GM18858 (cell line): Measurements from ENCODE around the gene MACROD2.

ENCODE experiments used
- ATAC-seq: cut with Tn5 transposase; IDR thresholded peaks from one replicate; pipeline ENCODE4 v1.9.1; 2021; ENCODE audit not compliant: unreplicated experiment

The MACROD2 gene

DNA sequence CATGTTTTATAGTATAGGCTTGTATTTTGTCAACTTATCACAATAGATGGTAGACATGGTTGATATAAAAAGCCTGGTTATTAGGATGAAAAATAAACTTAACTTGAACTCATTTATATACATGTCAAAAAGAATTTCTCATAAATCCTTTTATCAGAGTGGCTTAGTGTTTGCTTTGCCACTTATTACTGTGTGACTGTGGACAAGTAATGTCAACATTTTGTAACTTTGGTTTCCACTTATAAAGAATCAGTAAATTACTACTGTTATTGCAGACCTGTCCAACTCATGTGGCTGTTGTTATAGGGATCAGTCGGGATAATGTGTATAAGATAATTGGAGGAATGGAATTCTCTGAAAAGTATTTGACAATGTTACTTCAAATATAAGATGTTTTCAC is 1236.9 kb downstream of the MACROD2 start:
- ATAC-seq = no peak

DNA sequence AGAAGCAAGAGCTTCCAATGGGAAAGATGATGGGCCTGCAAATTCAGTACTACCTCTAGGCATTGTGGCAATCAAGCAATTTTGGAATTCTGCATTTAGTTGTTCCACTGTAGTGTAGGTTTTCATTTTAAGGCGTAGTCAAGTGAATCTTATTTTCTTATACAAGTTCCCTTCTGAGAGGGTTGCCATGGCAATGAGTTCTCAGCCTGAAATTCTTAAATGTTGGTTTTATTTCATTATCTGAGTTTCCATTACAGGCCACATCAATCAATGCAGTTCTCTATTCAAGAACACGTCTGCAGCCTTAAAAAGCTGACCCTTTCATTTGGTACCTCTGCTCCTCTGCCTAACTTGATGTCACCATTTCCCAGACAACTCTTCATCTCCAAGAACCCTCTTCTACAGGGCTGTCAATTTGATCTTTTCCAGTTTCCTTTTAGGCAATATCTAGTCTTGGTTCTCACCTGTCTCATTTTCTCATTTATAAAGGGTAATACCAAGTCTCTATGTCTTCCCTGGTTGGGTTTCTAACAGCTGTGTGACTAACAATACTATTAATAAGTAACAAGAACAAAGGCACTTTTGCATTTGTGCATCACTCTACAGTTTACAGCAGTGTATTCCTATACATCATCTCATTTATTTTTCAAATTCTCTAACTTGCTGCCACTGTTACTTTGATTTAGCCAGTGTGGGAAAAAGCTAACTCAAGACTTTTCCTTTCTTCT is 1240.3 kb downstream of the MACROD2 start:
- ATAC-seq = no peak

DNA sequence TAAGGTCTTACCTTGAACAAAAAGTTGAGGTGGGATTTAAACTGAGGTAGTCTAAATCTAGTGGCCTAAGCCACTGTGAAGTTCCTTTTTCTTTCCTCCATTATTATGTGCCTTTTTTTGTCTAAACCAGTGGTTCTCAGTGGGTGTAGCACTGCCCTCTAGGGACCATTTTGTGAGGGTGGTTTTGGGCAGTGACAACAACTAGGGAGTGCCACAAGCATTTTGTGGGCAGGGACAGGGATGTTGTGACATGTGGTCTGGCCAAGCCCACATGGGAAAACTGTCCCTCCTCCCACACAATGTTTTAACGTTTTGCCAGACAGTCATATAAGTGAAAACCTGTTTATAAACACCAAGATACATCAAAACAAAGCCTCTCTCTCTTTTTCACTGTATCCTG is 1241.5 kb downstream of the MACROD2 start:
- ATAC-seq = peak; percentile 87

DNA sequence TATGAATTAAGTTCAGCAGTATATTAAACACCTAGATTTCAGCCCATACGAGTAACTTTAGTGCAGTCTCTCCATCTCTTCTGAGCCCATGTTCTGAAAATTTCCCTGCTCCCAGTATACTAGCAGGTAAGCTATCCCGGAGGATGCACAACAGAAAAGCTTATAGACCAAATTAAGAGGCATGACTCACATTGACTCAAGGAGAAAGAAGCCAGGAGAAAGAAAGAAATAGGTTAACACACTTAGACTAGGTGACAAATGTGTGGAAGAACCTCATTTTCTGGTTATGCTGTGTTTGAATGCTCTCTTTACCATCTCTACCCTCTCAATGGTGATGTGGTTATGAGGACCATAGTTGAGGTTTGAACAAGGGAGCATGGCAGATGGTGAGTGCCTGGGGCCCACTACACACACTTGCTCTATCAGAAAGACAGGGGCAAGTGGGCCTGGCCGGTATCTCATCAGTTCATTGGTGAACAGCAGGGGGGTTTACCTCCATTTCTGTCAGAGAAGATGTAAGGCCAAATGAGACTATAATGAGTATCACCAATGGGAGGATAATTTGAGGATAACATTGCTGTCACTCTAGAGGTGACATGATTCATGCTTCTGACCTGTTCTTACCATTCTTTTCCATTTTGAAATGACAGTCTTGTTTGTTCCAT is 1244.4 kb downstream of the MACROD2 start:
- no peak for ATAC-seq

DNA sequence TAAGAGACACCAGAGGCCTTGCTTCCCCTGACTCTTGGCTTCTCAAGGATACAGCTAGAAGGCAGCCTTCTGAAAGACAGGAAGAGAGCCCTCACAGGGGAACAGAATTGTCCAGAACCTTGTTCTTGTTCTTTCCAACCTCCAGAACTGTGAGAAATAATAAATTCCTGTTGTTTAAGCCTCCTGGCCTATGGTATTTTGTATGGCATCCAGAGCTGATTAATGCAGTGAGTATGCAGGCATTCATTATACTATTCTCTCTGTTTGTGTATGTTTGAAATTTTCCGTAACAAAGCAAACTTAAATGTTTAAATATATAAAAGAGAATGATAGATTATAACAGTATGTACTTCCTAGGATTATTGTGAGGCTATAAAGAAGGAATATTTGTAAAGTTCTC is 1245.5 kb downstream of the MACROD2 start:
- ATAC-seq = no peak

DNA sequence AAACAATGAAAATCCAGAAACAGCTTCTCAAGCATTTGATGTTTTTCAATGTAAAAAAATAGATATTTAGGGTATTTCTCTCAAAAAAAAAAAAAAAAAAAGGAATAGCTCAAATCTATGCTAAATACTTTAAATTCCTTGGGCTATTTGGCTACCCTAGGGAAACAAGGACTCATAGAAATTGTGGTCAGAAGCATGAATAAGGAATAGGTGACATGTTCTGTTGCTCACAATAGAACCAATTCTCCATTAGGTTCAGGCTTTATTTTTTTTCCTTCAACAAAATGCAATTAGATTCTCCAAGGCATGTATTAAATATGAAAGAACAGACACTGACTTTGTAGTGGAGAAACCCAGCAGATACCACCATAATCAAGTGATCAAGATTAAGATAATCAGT is 1246.4 kb downstream of the MACROD2 start:
- ATAC-seq = no peak

DNA sequence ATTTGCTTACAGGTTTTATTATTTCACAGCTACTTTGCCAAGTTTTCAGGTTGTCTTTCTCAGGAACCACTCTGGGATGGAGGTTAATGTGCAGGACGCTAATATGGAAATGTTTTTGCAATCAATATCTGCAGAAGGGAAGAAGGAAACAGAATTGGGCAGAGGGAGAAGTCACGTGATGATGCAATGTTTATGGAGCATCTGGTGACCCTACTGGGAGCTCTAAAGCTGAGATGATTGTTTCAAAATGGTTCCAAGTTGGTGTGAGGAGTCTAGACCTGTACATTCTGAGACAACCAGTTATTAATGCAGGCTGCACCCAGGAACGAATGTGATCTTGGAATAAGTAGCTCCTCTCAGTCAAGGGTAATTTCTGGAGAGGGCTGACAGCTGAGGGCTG is 1247.5 kb downstream of the MACROD2 start:
- ATAC-seq = no peak

DNA sequence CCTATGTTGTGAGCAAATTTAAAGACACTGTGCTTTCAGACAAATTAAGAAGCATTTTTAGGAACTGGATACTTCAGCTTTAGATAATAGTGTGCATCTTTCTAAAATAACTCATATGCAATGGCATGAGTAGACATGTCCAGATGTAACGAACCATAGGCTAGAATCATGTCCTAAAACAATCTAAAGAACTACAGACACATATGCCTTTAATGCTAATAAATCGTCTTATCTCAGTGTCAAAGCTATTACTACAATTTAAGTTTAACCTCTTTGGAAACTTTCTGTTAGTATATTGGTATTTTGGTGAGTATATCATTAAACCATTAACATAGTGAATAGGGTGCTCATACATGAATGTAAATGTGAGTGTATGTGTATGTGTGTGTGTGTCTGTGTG is 1250.6 kb downstream of the MACROD2 start:
- no peak for ATAC-seq

DNA sequence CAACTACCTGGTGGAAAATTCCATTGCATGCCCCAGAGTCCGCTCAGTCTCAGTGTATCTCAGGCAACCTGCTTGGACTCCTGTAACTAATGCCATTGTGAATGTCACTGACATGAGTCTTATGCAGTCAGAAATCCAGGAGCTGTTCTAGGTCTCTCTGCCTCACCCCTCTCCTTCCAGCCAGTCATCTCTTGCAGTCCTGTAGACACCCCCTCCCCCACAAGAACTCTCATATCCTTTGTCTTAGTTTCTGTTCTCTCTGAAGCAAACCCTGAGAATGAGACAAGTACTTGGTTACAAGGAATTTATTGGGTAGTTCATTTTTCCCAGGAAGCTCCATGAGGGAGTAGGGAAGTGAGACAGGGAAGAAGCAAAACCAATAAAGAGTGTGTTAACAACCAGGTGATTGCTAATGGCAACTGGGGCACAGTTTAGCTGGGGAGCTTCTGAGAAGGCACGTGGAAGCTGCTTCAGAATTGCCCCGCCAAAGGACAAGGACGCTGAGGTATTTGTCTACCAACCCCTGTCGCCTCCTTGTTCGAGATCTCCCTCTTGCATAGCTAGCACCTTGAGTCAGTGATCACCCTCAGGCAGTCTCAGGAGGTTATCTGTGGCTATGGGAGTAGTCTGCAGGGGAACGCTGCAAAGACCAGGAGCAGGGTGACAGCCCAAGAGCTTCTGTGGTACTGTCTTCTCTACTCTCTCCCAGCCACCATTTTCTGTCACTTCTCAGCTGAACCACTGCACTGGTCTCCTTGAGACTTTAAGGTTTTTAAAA is 1253.5 kb downstream of the MACROD2 start:
- no peak for ATAC-seq

DNA sequence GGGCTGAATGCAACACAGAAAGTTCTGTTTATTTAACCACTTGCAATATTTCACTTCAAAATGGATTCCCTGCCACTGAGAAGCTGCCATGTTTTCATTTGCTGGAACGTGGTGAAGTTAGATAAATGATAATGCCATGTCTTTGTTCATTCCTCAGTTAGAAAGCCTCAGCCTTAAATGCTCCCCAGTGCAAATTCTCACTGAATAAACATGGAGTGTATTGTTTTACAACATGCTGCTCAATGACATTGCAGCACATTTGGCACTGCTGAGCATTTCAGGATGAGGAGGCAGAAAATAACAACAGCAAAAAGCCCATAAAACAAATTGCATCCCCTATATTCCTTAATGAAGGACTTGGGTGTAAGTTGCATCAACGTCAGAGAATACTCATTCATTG is 1255.9 kb downstream of the MACROD2 start:
- no peak for ATAC-seq

DNA sequence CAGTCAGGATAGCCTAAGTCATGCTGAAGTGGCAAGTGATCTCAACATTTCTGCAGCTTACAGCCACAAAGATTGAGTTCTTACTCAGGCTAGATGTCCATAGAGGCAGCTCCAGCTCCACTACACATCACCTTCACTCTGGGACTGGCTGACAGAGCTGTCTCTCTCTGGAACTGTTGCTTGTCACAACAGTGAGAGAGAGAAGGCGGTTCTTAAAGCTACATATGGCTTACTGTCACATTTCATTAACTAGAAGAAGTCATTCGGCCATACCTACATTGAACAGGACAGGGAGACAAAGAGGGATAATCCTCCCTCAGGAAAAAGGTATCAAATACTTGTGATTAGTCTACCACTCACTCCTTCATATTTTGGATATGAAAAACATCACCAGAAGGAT is 1257.0 kb downstream of the MACROD2 start:
- ATAC-seq = no peak

DNA sequence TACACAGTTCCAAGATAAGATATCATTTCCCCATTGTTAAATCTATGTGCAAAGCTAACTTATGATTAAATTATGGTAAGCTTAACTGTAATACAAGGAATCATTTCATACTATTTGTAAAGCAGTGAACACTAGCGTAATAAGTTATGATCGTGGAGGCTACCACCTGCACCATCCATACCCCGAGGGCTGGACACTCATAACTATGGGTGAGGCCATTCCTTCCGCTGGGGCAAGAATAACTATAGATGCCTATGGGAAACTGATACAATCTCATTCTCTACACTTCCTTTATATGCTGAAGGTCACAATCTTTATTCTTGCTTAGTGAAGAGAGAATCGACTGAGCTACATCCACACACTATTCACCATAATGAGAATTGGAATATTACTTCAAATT is 1258.1 kb downstream of the MACROD2 start:
- ATAC-seq = no peak

DNA sequence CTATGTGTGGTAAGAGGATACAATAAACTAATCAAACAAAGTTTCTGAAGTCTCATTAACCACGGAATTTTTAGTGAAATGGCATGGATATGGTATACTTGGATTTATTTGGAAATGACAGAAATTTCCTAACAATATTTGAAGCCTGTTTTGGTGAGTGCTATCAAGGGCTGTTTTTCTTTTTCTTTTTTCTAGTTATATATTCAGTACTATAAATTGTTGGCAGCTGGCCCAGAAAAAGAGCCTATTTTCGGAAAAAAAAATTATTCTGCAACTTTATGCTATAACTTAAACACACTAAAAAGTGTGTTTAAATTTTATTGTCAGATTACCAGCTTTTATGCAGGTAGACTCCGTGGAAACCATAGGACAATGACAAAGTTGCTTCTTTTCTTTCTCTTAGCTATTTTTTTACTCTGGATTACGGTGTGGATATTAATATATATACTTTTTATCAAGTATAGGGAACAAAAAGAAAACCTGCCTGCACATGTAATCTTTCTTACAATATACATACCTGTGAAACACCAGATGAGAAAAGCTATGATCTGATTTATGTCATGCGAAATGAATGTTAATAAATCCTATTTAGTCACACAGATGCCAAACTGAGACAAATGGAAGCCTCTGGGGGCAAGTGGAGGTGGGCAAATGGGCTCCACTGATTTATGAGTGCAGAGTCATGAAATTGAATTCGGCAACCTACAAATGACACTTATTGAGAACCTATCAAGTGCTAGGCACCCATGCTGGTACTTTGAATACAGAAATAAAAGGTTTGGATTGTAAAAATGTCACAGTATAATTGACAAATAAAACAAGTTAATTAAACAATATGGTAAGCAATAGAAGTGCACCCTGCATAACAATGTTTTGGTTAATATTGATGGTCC is 1261.6 kb downstream of the MACROD2 start:
- no peak for ATAC-seq

DNA sequence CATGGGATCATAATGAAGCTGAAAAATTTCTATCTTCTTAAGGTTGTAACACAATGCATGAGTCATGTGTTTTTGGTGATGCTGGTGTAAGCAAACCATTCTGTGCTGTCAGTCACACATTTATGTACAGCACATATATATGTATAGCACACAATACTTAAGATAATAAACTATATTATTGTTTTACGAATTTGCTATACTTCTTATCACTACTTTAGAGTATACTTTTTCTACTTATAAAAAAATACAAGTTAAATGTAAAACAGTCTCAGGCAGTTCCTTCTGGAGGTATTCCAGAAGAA is 1262.2 kb downstream of the MACROD2 start:
- ATAC-seq = no peak

DNA sequence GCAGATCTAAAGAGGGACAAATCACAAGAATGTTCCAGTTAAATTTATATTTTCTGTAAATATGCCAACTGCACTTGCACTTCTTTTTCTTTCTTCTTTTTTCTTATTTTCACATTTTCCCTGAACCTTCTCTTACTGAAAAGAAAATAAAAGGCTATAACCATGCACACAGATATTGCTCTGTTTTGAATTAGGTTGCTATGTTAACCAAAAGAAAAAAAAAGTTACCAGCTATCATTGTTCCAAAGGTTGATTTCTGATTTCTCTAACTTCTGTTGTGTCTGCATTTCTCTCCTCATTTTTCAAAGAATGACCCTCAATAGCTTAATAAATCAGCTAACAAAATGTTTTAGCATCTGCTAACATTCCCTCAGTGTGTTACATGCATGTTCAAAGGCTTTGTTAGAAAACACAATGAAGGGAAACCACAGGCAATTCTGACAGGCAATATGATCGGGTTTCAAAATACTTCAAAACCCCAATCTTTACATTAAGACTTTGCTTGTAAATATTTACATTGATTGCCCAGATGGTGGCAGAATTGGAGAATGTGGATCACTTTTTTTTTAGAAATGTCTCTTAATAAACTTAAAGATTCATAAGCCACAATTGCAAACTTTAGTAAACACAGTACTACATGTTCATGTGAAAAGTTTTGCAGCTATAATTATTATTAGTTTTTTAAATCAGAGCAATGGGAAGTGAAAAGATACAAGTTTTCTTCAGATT is 1270.4 kb downstream of the MACROD2 start:
- no peak for ATAC-seq

DNA sequence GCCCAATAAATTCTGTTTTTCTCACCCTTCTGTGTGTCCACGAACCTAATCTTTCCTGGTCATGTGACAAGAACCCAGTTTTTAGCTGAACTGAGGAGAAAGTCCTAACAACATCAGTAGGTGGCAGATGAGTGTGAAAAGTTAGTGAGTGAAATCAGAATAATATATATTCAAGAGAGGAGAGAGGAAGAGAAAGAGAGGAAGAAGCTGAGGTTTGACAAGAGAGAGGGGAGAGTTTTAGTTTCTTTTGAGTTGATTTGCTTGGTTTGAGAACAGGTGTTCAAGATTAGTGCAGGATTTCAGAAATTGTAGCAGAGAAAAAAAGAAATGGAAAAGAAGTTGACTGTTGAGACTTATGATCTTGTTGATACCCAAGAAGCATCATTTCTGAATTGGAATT is 1272.6 kb downstream of the MACROD2 start:
- ATAC-seq = peak; percentile 61

DNA sequence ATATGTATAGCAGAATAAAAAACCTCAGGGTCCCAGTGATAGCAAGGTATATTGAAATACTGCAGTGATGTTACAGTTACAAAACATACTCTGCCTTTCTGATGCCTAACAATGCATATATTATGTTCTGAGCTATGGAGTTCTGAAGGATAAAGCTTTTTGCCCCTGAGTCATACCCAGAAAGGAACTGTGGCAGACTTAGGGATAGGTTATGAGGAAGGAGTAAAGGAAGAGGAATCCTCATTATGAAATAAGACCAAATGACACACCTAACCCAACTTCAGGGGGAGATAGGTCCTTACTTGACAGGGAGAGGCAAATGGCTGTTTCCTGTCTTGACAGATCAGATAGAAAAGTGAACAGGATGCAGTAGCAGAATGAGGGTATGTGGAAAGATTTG is 1282.7 kb downstream of the MACROD2 start:
- no peak for ATAC-seq

DNA sequence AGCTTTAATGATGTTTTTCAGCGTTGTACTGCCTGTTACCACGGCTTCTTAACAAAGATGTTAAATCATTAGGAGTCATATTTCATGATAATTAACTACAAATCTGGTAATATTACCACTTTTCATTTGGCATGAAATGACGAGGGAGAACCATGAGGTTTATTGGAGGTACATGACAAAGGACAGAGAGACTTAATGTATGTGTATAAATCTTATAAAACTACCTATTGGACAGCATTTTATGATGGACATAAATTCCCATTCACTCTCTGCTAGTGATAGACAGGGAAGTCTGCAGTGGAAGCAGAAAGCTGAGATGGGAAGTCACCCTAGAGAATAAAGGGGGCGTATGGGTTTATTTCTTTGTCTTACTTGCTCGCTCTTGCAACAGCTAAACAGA is 1292.0 kb downstream of the MACROD2 start:
- ATAC-seq = no peak

DNA sequence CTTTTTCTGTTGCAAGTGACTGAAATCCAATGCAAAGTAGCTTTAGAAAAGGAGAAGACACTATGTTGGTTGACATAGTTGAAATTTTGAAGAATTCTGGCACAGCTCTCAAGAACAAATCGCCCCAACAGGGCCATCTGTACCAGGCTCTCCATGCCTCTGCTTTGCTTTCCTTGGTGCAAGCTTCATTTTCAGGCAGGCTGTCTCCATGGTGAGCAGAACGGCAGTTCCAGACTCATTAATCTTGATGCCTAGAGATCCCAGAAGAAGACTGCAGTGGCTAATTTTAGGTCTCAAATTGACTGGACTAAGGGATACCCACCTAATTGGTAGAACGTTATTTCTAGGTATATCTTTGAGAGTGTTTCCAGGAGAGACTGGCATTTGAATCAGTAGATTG is 1292.8 kb downstream of the MACROD2 start:
- ATAC-seq = no peak

DNA sequence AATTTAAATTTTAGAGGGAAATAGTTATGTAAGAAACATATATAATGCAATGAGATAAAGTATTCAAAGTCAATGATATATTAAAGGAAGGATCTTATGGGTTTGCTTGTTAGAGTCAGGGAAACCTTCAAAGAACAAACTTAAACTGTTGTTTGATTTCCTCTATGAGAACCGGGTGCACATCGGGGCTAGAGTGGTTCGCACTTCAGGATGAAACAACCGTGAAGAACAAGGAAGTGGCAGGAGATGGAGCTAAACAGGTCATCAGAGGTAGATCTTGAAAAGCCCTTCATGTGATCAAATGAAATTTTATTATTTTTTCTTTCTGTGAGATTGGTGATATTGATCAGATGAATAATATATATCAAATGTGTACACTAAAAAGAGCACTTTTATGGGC is 1294.0 kb downstream of the MACROD2 start:
- no peak for ATAC-seq

DNA sequence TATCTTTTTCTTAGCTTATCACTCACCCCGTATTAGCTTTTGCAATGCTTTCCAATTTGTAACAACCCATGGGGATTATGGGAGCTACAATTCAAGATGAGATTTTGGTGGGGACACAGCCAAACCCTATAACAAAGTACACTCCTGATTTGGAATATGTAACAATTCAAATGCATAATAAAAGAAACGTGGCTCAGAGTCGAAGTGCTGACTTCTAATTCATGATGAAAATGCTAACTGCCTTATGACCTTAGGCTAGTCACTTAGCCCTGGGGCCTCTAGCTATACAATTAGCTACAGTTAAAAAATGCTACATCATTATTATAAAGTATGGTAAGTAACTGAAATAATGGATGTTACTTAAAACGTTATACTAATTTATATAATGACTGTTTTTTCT is 1297.1 kb downstream of the MACROD2 start:
- no peak for ATAC-seq
